OCI-LY1 (cell line): ENCODE results near the gene SV2C.

Source experiments
- CTCF ChIP-seq: fragments of 200-600 bp; sonication (generic), shearing (Covaris generic); IDR thresholded peaks from 2 replicates; pipeline ENCODE4 v1.5.1; 2017; ENCODE audit warnings: mild to moderate bottlenecking, antibody characterized with exemption, low read length, moderate library complexity, mixed read lengths
- EZH2 ChIP-seq: fragments of 200-600 bp; sonication (generic), shearing (Covaris generic); IDR thresholded peaks from 2 replicates; pipeline ENCODE4 v1.8.0; 2017; ENCODE audit warnings: borderline replicate concordance, mixed run types, mild to moderate bottlenecking, antibody characterized with exemption, low read length, moderate library complexity, mixed read lengths

DNA sequence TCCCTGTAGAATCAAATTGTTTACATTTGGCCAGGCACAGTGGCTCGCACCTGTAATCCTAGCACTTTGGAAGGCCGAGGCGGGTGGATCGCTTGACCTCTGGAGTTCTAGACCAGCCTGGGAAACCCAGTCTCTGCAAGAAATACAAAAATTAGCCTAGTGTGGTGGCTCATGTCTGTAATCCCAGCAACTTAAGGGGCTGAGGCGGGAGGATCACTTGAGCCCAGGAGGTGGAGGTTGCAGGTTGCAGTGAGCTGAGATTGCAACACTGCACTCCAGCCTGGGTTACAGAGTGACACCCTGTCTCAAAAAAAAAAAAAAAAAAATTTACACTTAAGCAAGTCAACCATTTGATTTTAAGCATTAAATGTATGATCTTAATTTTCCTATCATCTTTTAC is 302.4 kb downstream of the SV2C start:
- TF ChIP-seq CTCF (no peak), EZH2 (no peak)
